ENCODE measurements around the gene PAK3.

Gene PAK3

GRCh38 chrX:111159232-111159631 lies 63.2 kb downstream of the PAK3 start:
- Histone ChIP-seq H3K9ac (ENCODE audit: insufficient read length) (no peak overlapping the region), H3K27ac (no peak overlapping the region), H3K4me3 (no peak overlapping the region), H3K9me3 (ENCODE audit: low read depth, low read length) (no peaks in the 10 kb centered on the region), H3K36me3 (ENCODE audit: insufficient read depth, low read length) (no peaks in the 10 kb centered on the region)
- TF ChIP-seq FOXP2 (optimal IDR thresholded peaks at IDR 0.05; ENCODE audit: control extremely low read depth, extremely low read length, insufficient read depth) (no peak), EZH2 (IDR thresholded peaks at IDR 0.05) (no peak), POLR2AphosphoS5 (IDR thresholded peaks at IDR 0.05; ENCODE audit: borderline replicate concordance, low read depth, low read length) (no peak)
- no peak for DNase-seq (ENCODE audit: low read depth, low spot score)

- no peak overlapping the region for H3K4me3 ChIP-seq
- DNase-seq (ENCODE audit: low read depth, low spot score) = no peak
Measured at GRCh38 chrX:111164728-111165127, 68.7 kb downstream of the PAK3 start.

GRCh38 chrX:111165902-111166301 lies 69.9 kb downstream of the PAK3 start:
- DNase-seq (ENCODE audit: low read depth, low spot score) = no peak
- Histone ChIP-seq H3K36me3 (ENCODE audit: insufficient read depth, low read length) (no peaks in the 10 kb centered on the region), H3K4me3 (no peak overlapping the region), H3K9ac (ENCODE audit: insufficient read length) (no peak overlapping the region), H3K9me3 (ENCODE audit: low read depth, low read length) (no peaks in the 10 kb centered on the region), H3K27ac (no peak overlapping the region)
- TF ChIP-seq FOXP2 (optimal IDR thresholded peaks at IDR 0.05; ENCODE audit: control extremely low read depth, extremely low read length, insufficient read depth) = no peak
- TF ChIP-seq EZH2 (IDR thresholded peaks at IDR 0.05) = no peak
- TF ChIP-seq POLR2AphosphoS5 (IDR thresholded peaks at IDR 0.05; ENCODE audit: borderline replicate concordance, low read depth, low read length) = no peak

More at GRCh38 chrX:111164728-111165127, 68.7 kb downstream of the PAK3 start:
- Histone ChIP-seq H3K27ac (no peak overlapping the region), H3K9ac (ENCODE audit: insufficient read length) (no peak overlapping the region), H3K9me3 (ENCODE audit: low read depth, low read length) (no peaks in the 10 kb centered on the region), H3K36me3 (ENCODE audit: insufficient read depth, low read length) (no peaks in the 10 kb centered on the region)
- TF ChIP-seq FOXP2 (optimal IDR thresholded peaks at IDR 0.05; ENCODE audit: control extremely low read depth, extremely low read length, insufficient read depth) (no peak), POLR2AphosphoS5 (IDR thresholded peaks at IDR 0.05; ENCODE audit: borderline replicate concordance, low read depth, low read length) (no peak), EZH2 (IDR thresholded peaks at IDR 0.05) (no peak)

- Histone ChIP-seq H3K27ac (no peak overlapping the region), H3K9ac (ENCODE audit: insufficient read length) (no peak overlapping the region), H3K4me3 (no peak overlapping the region), H3K9me3 (ENCODE audit: low read depth, low read length) (no peaks in the 10 kb centered on the region), H3K36me3 (ENCODE audit: insufficient read depth, low read length) (no peaks in the 10 kb centered on the region)
- TF ChIP-seq EZH2 (IDR thresholded peaks at IDR 0.05) = no peak
- TF ChIP-seq POLR2AphosphoS5 (IDR thresholded peaks at IDR 0.05; ENCODE audit: borderline replicate concordance, low read depth, low read length) = no peak
- TF ChIP-seq FOXP2 (optimal IDR thresholded peaks at IDR 0.05; ENCODE audit: control extremely low read depth, extremely low read length, insufficient read depth) = no peak
- DNase-seq (ENCODE audit: low read depth, low spot score) = no peak
Measured at GRCh38 chrX:111167334-111167733, 71.3 kb downstream of the PAK3 start.

GRCh38 chrX:111168314-111168713 lies 72.3 kb downstream of the PAK3 start:
- DNase-seq (ENCODE audit: low read depth, low spot score) = no peak

GRCh38 chrX:111169141-111169540 lies 73.2 kb downstream of the PAK3 start:
- no peak overlapping the region for H3K4me3 ChIP-seq
- DNase-seq (ENCODE audit: low read depth, low spot score) = no peak
- H3K27ac ChIP-seq = no peak overlapping the region
- TF ChIP-seq FOXP2 (optimal IDR thresholded peaks at IDR 0.05; ENCODE audit: control extremely low read depth, extremely low read length, insufficient read depth) = no peak
- TF ChIP-seq POLR2AphosphoS5 (IDR thresholded peaks at IDR 0.05; ENCODE audit: borderline replicate concordance, low read depth, low read length) = no peak
- TF ChIP-seq EZH2 (IDR thresholded peaks at IDR 0.05) = no peak
- H3K9ac ChIP-seq (ENCODE audit: insufficient read length) = no peak overlapping the region
- no peaks in the 10 kb centered on the region for H3K9me3 ChIP-seq (ENCODE audit: low read depth, low read length)
- no peaks in the 10 kb centered on the region for H3K36me3 ChIP-seq (ENCODE audit: insufficient read depth, low read length)

More at GRCh38 chrX:111168314-111168713, 72.3 kb downstream of the PAK3 start:
- no peak overlapping the region for H3K9ac ChIP-seq (ENCODE audit: insufficient read length)
- H3K36me3 ChIP-seq (ENCODE audit: insufficient read depth, low read length) = no peaks in the 10 kb centered on the region
- no peaks in the 10 kb centered on the region for H3K9me3 ChIP-seq (ENCODE audit: low read depth, low read length)
- no peak for TF ChIP-seq EZH2 (IDR thresholded peaks at IDR 0.05)
- TF ChIP-seq FOXP2 (optimal IDR thresholded peaks at IDR 0.05; ENCODE audit: control extremely low read depth, extremely low read length, insufficient read depth) = no peak
- TF ChIP-seq POLR2AphosphoS5 (IDR thresholded peaks at IDR 0.05; ENCODE audit: borderline replicate concordance, low read depth, low read length) = no peak
- H3K4me3 ChIP-seq = no peak overlapping the region
- H3K27ac ChIP-seq = no peak overlapping the region

GRCh38 chrX:111170017-111170416 lies 74.0 kb downstream of the PAK3 start:
- TF ChIP-seq FOXP2 (optimal IDR thresholded peaks at IDR 0.05; ENCODE audit: control extremely low read depth, extremely low read length, insufficient read depth) = no peak
- no peak for TF ChIP-seq POLR2AphosphoS5 (IDR thresholded peaks at IDR 0.05; ENCODE audit: borderline replicate concordance, low read depth, low read length)
- TF ChIP-seq EZH2 (IDR thresholded peaks at IDR 0.05) = no peak
- H3K4me3 ChIP-seq = no peak overlapping the region
- H3K27ac ChIP-seq = no peak overlapping the region
- DNase-seq (ENCODE audit: low read depth, low spot score) = no peak
- H3K9me3 ChIP-seq (ENCODE audit: low read depth, low read length) = no peaks in the 10 kb centered on the region
- H3K9ac ChIP-seq (ENCODE audit: insufficient read length) = no peak overlapping the region
- no peaks in the 10 kb centered on the region for H3K36me3 ChIP-seq (ENCODE audit: insufficient read depth, low read length)

- H3K4me3 ChIP-seq = no peak overlapping the region
- DNase-seq (ENCODE audit: low read depth, low spot score) = no peak
- TF ChIP-seq FOXP2 (optimal IDR thresholded peaks at IDR 0.05; ENCODE audit: control extremely low read depth, extremely low read length, insufficient read depth) (no peak), EZH2 (IDR thresholded peaks at IDR 0.05) (no peak), POLR2AphosphoS5 (IDR thresholded peaks at IDR 0.05; ENCODE audit: borderline replicate concordance, low read depth, low read length) (no peak)
- H3K9ac ChIP-seq (ENCODE audit: insufficient read length) = no peak overlapping the region
- H3K27ac ChIP-seq = no peak overlapping the region
- no peaks in the 10 kb centered on the region for H3K9me3 ChIP-seq (ENCODE audit: low read depth, low read length)
- no peaks in the 10 kb centered on the region for H3K36me3 ChIP-seq (ENCODE audit: insufficient read depth, low read length)
Measured at GRCh38 chrX:111180750-111181240, 84.8 kb downstream of the PAK3 start.

GRCh38 chrX:111181951-111182350 lies 86.0 kb downstream of the PAK3 start:
- TF ChIP-seq POLR2AphosphoS5 (IDR thresholded peaks at IDR 0.05; ENCODE audit: borderline replicate concordance, low read depth, low read length) = no peak
- no peak for TF ChIP-seq FOXP2 (optimal IDR thresholded peaks at IDR 0.05; ENCODE audit: control extremely low read depth, extremely low read length, insufficient read depth)
- TF ChIP-seq EZH2 (IDR thresholded peaks at IDR 0.05) = no peak
- DNase-seq (ENCODE audit: low read depth, low spot score) = no peak
- no peaks in the 10 kb centered on the region for H3K36me3 ChIP-seq (ENCODE audit: insufficient read depth, low read length)
- H3K9ac ChIP-seq (ENCODE audit: insufficient read length) = no peak overlapping the region
- no peaks in the 10 kb centered on the region for H3K9me3 ChIP-seq (ENCODE audit: low read depth, low read length)
- H3K4me3 ChIP-seq = no peak overlapping the region
- no peak overlapping the region for H3K27ac ChIP-seq

Measured in SK-N-MC (cell line).